Measurements from ENCODE around the gene MRPL14.

MRPL14 gene

GRCh38 chr6:44161997-44162338 lies 34.7 kb upstream of the MRPL14 start:
- Histone ChIP-seq H3K4me3 (replicated peaks; ENCODE audit: low read depth, low read length) (no peak overlapping the region), H3K36me3 (ENCODE audit: control insufficient read depth, insufficient read depth, low read length) (no peaks in the 10 kb centered on the region), H3K27me3 (replicated peaks; ENCODE audit: control insufficient read depth, insufficient read depth, low read length) (no peaks in the 10 kb centered on the region; the same call in 1 of the 2 replicates)
- TF ChIP-seq CTCF (IDR thresholded peaks at IDR 0.05; ENCODE audit: insufficient read depth, low read length, poor library complexity, severe bottlenecking): no peak
- no peak for DNase-seq (ENCODE audit: extremely low read depth, insufficient read length)

- no peak for DNase-seq (ENCODE audit: extremely low read depth, insufficient read length)
- Histone ChIP-seq H3K36me3 (ENCODE audit: control insufficient read depth, insufficient read depth, low read length) (no peaks in the 10 kb centered on the region), H3K27me3 (replicated peaks; ENCODE audit: control insufficient read depth, insufficient read depth, low read length) (no peaks in the 10 kb centered on the region; the same call in 1 of the 2 replicates), H3K4me3 (replicated peaks; ENCODE audit: low read depth, low read length) (no peak within 1 kb of the TSS)
- no peak for TF ChIP-seq CTCF (IDR thresholded peaks at IDR 0.05; ENCODE audit: insufficient read depth, low read length, poor library complexity, severe bottlenecking)
Observed at GRCh38 chr6:44158770-44159228, 31.5 kb upstream of the MRPL14 start, which contains the start of gene CAPN11. CAPN11 (plus strand) TSS chr6:44158820; CDS start chr6:44158849, 29 bp downstream.

GRCh38 chr6:44157152-44157521 lies 29.9 kb upstream of the MRPL14 start:
- H3K36me3 ChIP-seq (ENCODE audit: control insufficient read depth, insufficient read depth, low read length): peaks cover 1% of the 10 kb centered on the region; the same call in 1 of the 2 replicates
- DNase-seq (ENCODE audit: extremely low read depth, insufficient read length): no peak
- TF ChIP-seq CTCF (IDR thresholded peaks at IDR 0.05; ENCODE audit: insufficient read depth, low read length, poor library complexity, severe bottlenecking): no peak
- H3K4me3 ChIP-seq (replicated peaks; ENCODE audit: low read depth, low read length): no peak overlapping the region
- no peaks in the 10 kb centered on the region; the same call in 1 of the 2 replicates for H3K27me3 ChIP-seq (replicated peaks; ENCODE audit: control insufficient read depth, insufficient read depth, low read length)

GRCh38 chr6:44156494-44157151 lies 29.4 kb upstream of the MRPL14 start:
- H3K4me3 ChIP-seq (replicated peaks; ENCODE audit: low read depth, low read length): no peak overlapping the region
- no peak for DNase-seq (ENCODE audit: extremely low read depth, insufficient read length)
- H3K27me3 ChIP-seq (replicated peaks; ENCODE audit: control insufficient read depth, insufficient read depth, low read length): no peaks in the 10 kb centered on the region; the same call in 1 of the 2 replicates
- no peak for TF ChIP-seq CTCF (IDR thresholded peaks at IDR 0.05; ENCODE audit: insufficient read depth, low read length, poor library complexity, severe bottlenecking)
- H3K36me3 ChIP-seq (ENCODE audit: control insufficient read depth, insufficient read depth, low read length): peaks cover 1% of the 10 kb centered on the region; the same call in 1 of the 2 replicates

GRCh38 chr6:44154067-44154466 lies 26.8 kb upstream of the MRPL14 start:
- Histone ChIP-seq H3K36me3 (ENCODE audit: control insufficient read depth, insufficient read depth, low read length) (peaks cover 6% of the 10 kb centered on the region), H3K27me3 (replicated peaks; ENCODE audit: control insufficient read depth, insufficient read depth, low read length) (no peaks in the 10 kb centered on the region), H3K4me3 (replicated peaks; ENCODE audit: low read depth, low read length) (no peak overlapping the region)
- no peak for DNase-seq (ENCODE audit: extremely low read depth, insufficient read length)
- TF ChIP-seq CTCF (IDR thresholded peaks at IDR 0.05; ENCODE audit: insufficient read depth, low read length, poor library complexity, severe bottlenecking): no peak

Measured in GM06990 (cell line).